GM19468 (cell line): Measurements from ENCODE around the gene DGCR6.
"Not testable (repeated sequence)": the region's sequence is repeated elsewhere in the genome, so short reads cannot be mapped to it uniquely, and the experiment has no call there.

Experiments
- ATAC-seq: cut with Tn5 transposase; IDR thresholded peaks from one replicate; pipeline ENCODE4 v1.9.1; 2021; ENCODE audit warnings: mild to moderate bottlenecking, moderate library complexity, moderate number of reproducible peaks; ENCODE audit not compliant: unreplicated experiment; ENCODE audit errors: extremely low read depth

DGCR6 gene

DNA sequence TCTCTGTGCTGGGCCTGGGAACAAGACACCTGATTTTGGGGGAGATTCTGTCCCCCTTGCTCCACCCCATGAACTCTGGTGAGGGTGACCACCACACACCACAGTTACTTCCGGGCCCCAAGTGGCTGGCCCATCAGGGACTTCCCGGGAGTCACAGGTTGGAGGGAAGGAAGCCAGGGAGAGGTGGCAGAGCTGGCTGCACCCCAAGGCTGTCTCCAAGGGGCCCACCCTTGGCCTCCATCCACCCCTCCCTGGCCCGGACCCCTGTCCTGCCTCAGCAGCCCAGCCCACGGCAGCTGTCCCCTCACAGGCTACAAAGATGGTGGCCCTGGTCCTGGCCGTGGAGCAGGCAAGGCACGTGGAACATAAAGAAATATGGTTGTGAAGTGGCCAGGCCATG is 53.1 kb downstream of the DGCR6 start:
- ATAC-seq, result not testable (repeated sequence)

GRCh38 chr22:18959741-18960140 is 53.6 kb downstream of the DGCR6 start:
- not testable (repeated sequence) for ATAC-seq

DNA sequence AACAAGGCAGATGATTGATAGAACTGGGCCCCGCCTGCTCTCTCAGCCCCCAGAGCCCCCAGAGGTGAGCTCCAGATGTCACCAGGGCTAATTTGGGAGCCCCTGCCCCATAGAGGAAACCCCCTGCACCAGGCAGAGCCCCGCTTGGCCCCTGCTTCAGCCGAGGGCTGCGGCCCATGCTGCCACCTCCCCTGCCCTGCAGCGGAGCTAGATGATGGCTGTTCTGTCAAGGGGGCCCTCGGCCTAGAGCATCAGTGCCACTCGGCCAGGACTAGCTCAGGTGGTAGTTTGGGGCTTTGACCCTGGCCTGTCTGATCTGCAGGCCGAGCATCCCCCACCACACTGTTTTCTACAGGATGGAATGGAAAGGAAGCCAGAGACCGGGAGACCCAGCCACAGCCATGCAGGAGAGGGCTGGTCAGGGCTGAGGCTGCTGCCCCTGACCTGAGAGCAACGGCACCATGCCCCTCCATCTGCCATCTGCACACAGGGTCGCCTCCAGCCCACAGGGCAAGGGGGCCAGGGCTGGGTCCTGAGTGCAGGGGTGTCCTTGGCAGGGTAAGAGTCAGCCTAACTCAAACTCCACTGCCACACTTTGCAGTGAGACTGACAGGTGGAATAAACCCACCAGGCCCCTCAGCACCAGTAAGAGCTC is 54.2 kb downstream of the DGCR6 start:
- not testable (repeated sequence) for ATAC-seq

DNA sequence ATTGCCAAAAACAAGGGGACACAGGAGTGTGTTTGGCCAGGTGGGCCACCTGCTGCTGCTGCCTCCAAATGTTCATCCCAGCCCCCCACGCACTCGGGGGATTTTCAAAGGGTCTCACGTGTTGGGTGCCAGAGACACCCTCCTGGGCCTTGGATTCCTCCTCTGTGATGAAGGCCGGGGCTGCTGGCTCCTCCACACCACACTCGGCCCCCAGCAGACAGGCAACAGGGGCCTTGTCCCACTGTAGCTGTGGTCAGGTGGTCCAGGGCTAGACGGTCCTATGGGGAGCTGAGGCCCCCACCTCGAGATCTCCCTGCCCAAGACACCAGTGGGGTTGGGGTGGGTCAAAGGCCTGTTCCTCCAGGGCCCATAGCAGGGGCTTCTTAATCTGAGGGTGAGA is 55.1 kb downstream of the DGCR6 start:
- not testable (repeated sequence) for ATAC-seq
